CD8-positive, alpha-beta memory T cell (primary cell): ENCODE results near the gene SDK1. TPM values are rescaled to one million over a fixed set of nuclear protein-coding genes. Genes with fewer than 3 reads are reported as not detected.
A peak's percentile ranks its signal among the peaks of the same experiment; 100 is the strongest.

Experiments used
- CTCF ChIA-PET: fragments of 350-600 bp; sonication (Branson Sonifier 250); formaldehyde crosslinking; loops from one replicate; lab custom pipeline; 2021; ENCODE audit warnings: antibody characterized with exemption; lab: Charles Lee
- POLR2A ChIA-PET: fragments of 350-600 bp; sonication (Branson Sonifier 250); formaldehyde crosslinking; loops from one replicate; lab custom pipeline; 2021; ENCODE audit warnings: antibody characterized with exemption; lab: Charles Lee
- DNase-seq, 5 donors: peaks; one replicate each; pipeline versions ENCODE4 v3.0.0 to v3.0.0-alpha.2; 2020 to 2022; ENCODE audit warnings: mixed read lengths in 1 of 5
- H3K27ac ChIP-seq: one replicate; pipeline ENCODE4 v1.7.0; 2013; ENCODE audit warnings: low read depth, mild to moderate bottlenecking, low read length, moderate library complexity
- H3K27me3 ChIP-seq: 2 replicates; pipeline ENCODE4 v1.7.0; 2013; ENCODE audit warnings: low read length, mild to moderate bottlenecking; ENCODE audit not compliant: insufficient read depth, poor library complexity, severe bottlenecking
- H3K36me3 ChIP-seq: 2 replicates; pipeline ENCODE4 v1.7.0; 2013; ENCODE audit warnings: mild to moderate bottlenecking, low read length, moderate library complexity; ENCODE audit not compliant: insufficient read depth
- H3K4me1 ChIP-seq: 2 replicates; pipeline ENCODE4 v1.7.0; 2013; ENCODE audit warnings: mild to moderate bottlenecking, low read length, moderate library complexity; ENCODE audit not compliant: insufficient read depth
- H3K4me3 ChIP-seq: 2 replicates; pipeline ENCODE4 v1.7.0; 2013; ENCODE audit warnings: mild to moderate bottlenecking, low read length
- H3K9me3 ChIP-seq: 2 replicates; pipeline ENCODE4 v1.7.0; 2013; ENCODE audit warnings: mild to moderate bottlenecking, low read length
- H3K27ac Mint-ChIP-seq, 8 donors: one replicate each; pipeline ENCODE4 v1.8.0; 2020 to 2021; ENCODE audit warnings: mixed read lengths in 8 of 8, mild to moderate bottlenecking in 6 of 8, inconsistent platforms in 3 of 8, moderate library complexity in 3 of 8
- H3K27me3 Mint-ChIP-seq, 2 donors: one replicate each; pipeline ENCODE4 v1.8.0; 2020 to 2021; ENCODE audit warnings: mixed read lengths in 2 of 2, mild to moderate bottlenecking in 1 of 2, moderate library complexity in 1 of 2
- H3K36me3 Mint-ChIP-seq, 3 donors: one replicate each; pipeline ENCODE4 v1.8.0; 2020 to 2021; ENCODE audit warnings: mixed read lengths in 3 of 3, inconsistent platforms in 1 of 3, mild to moderate bottlenecking in 1 of 3
- H3K4me1 Mint-ChIP-seq, 3 donors: one replicate each; pipeline ENCODE4 v1.8.0; 2020 to 2021; ENCODE audit warnings: mixed read lengths in 3 of 3, inconsistent platforms in 1 of 3, mild to moderate bottlenecking in 1 of 3
- H3K4me3 Mint-ChIP-seq, 7 donors: one replicate each; pipeline ENCODE4 v1.8.0; 2020 to 2021; ENCODE audit warnings: mixed read lengths in 7 of 7, mild to moderate bottlenecking in 6 of 7, moderate library complexity in 4 of 7, inconsistent platforms in 2 of 7
- H3K9me3 Mint-ChIP-seq, 5 donors: one replicate each; pipeline ENCODE4 v1.8.0; 2020 to 2022; ENCODE audit warnings: mixed read lengths in 5 of 5, mild to moderate bottlenecking in 3 of 5, moderate library complexity in 2 of 5, inconsistent platforms in 1 of 5
- polyA plus RNA-seq: library from polyadenylated mRNA; unstranded; fragments of 300-500 nt; fragmentation: Illumina TruSeq; gene quantifications from one replicate; pipeline ENCODE4 v1.2.3, GENCODE V29; 2021
- total RNA-seq, 2 experiments: library from RNA; stranded (reverse); gene quantifications; one replicate each; pipeline ENCODE4 v1.2.3, GENCODE V29; 2021

Gene SDK1
- total and polyA plus RNA-seq, 3 experiments from 2014 or later: 0.04 TPM; not detected in 1

- ChIA-PET CTCF (no interaction called here), POLR2A (no interaction called here)
- Mint-ChIP-seq H3K27ac (no peak overlapping the region), H3K4me3 (no peak overlapping the region), H3K27me3 (peaks cover 0 to 6% of the 10 kb centered on the region in 2 donors), H3K36me3 (no peaks in the 10 kb centered on the region), H3K9me3 (peaks cover 0 to 5% (median 3%) of the 10 kb centered on the region in 5 donors), H3K4me1 (peaks cover 0 to 4% (median 0%) of the 10 kb centered on the region in 3 donors)
- H3K27ac ChIP-seq: no peak overlapping the region
- no peak overlapping the region for H3K4me3 ChIP-seq
- no peaks in the 10 kb centered on the region for H3K9me3 ChIP-seq
- H3K36me3 ChIP-seq: no peaks in the 10 kb centered on the region
- H3K4me1 ChIP-seq: no peaks in the 10 kb centered on the region
- no peak for DNase-seq
- H3K27me3 ChIP-seq: no peaks in the 10 kb centered on the region
Measured at GRCh38 chr7:4240042-4240441, 939.0 kb downstream of the SDK1 start.

GRCh38 chr7:4240520-4241303, 939.7 kb downstream of the SDK1 start:
- POLR2A ChIA-PET: no interaction called here
- Histone ChIP-seq H3K4me1 (no peaks in the 10 kb centered on the region), H3K27ac (no peak overlapping the region), H3K4me3 (no peak overlapping the region), H3K27me3 (no peaks in the 10 kb centered on the region), H3K9me3 (no peaks in the 10 kb centered on the region), H3K36me3 (no peaks in the 10 kb centered on the region)
- Mint-ChIP-seq H3K4me3 (no peak overlapping the region), H3K36me3 (no peaks in the 10 kb centered on the region), H3K4me1 (peaks cover 0 to 4% (median 0%) of the 10 kb centered on the region in 3 donors), H3K27ac (no peak overlapping the region), H3K9me3 (peaks cover 0 to 9% (median 4%) of the 10 kb centered on the region in 5 donors), H3K27me3 (peaks cover 2 to 6% of the 10 kb centered on the region in 2 donors)
- CTCF ChIA-PET: no interaction called here
- peak in 1 of 5 donors; percentile 2 for DNase-seq

- Mint-ChIP-seq H3K36me3 (no peaks in the 10 kb centered on the region), H3K27ac (no peak overlapping the region), H3K27me3 (peaks cover 2 to 6% of the 10 kb centered on the region in 2 donors), H3K4me3 (no peak overlapping the region), H3K4me1 (peaks cover 0 to 4% (median 0%) of the 10 kb centered on the region in 3 donors), H3K9me3 (peaks cover 0 to 9% (median 5%) of the 10 kb centered on the region in 5 donors)
- ChIA-PET POLR2A (no interaction called here), CTCF (no interaction called here)
- Histone ChIP-seq H3K9me3 (no peaks in the 10 kb centered on the region), H3K27ac (no peak overlapping the region), H3K4me1 (no peaks in the 10 kb centered on the region), H3K36me3 (no peaks in the 10 kb centered on the region), H3K27me3 (no peaks in the 10 kb centered on the region), H3K4me3 (no peak overlapping the region)
- no peak for DNase-seq
Measured at GRCh38 chr7:4241304-4241612, 940.2 kb downstream of the SDK1 start.

GRCh38 chr7:4241791-4242190, 940.7 kb downstream of the SDK1 start:
- Histone ChIP-seq H3K36me3 (no peaks in the 10 kb centered on the region), H3K4me1 (no peaks in the 10 kb centered on the region), H3K27me3 (no peaks in the 10 kb centered on the region), H3K4me3 (no peak overlapping the region), H3K9me3 (no peaks in the 10 kb centered on the region), H3K27ac (no peak overlapping the region)
- Mint-ChIP-seq H3K27me3 (peaks cover 2 to 6% of the 10 kb centered on the region in 2 donors), H3K36me3 (no peaks in the 10 kb centered on the region), H3K4me3 (no peak overlapping the region), H3K27ac (no peak overlapping the region), H3K4me1 (peaks cover 0 to 4% (median 0%) of the 10 kb centered on the region in 3 donors), H3K9me3 (peaks cover 0 to 9% (median 5%) of the 10 kb centered on the region in 5 donors)
- no peak for DNase-seq
- ChIA-PET POLR2A (no interaction called here), CTCF (no interaction called here)

- no peak overlapping the region for H3K27ac Mint-ChIP-seq
Measured at GRCh38 chr7:4242706-4243105, 941.7 kb downstream of the SDK1 start.

GRCh38 chr7:4244041-4244440, 943.0 kb downstream of the SDK1 start:
- H3K4me3 ChIP-seq: no peak overlapping the region
- H3K27me3 ChIP-seq: no peaks in the 10 kb centered on the region
- ChIA-PET POLR2A (no interaction called here), CTCF (no interaction called here)
- Mint-ChIP-seq H3K36me3 (no peaks in the 10 kb centered on the region), H3K27me3 (peaks cover 2 to 6% of the 10 kb centered on the region in 2 donors), H3K27ac (peak overlapping the region in 1 of 8 donors; percentile 60), H3K9me3 (peaks cover 4 to 9% (median 5%) of the 10 kb centered on the region in 5 donors), H3K4me3 (no peak overlapping the region), H3K4me1 (peaks cover 0 to 4% (median 0%) of the 10 kb centered on the region in 3 donors)
- H3K9me3 ChIP-seq: no peaks in the 10 kb centered on the region
- H3K27ac ChIP-seq: no peak overlapping the region
- H3K4me1 ChIP-seq: no peaks in the 10 kb centered on the region
- DNase-seq: no peak
- no peaks in the 10 kb centered on the region for H3K36me3 ChIP-seq

More at GRCh38 chr7:4242706-4243105, 941.7 kb downstream of the SDK1 start:
- H3K4me1 Mint-ChIP-seq: peaks cover 0 to 4% (median 0%) of the 10 kb centered on the region in 3 donors
- Histone ChIP-seq H3K9me3 (no peaks in the 10 kb centered on the region), H3K4me1 (no peaks in the 10 kb centered on the region), H3K27me3 (no peaks in the 10 kb centered on the region), H3K27ac (no peak overlapping the region), H3K36me3 (no peaks in the 10 kb centered on the region), H3K4me3 (no peak overlapping the region)
- POLR2A ChIA-PET: no interaction called here
- no peaks in the 10 kb centered on the region for H3K36me3 Mint-ChIP-seq
- no peak overlapping the region for H3K4me3 Mint-ChIP-seq
- H3K27me3 Mint-ChIP-seq: peaks cover 2 to 6% of the 10 kb centered on the region in 2 donors
- peaks cover 0 to 9% (median 5%) of the 10 kb centered on the region in 5 donors for H3K9me3 Mint-ChIP-seq
- CTCF ChIA-PET: no interaction called here
- no peak for DNase-seq

GRCh38 chr7:4244635-4245034, 943.6 kb downstream of the SDK1 start:
- peaks cover 2 to 6% of the 10 kb centered on the region in 2 donors for H3K27me3 Mint-ChIP-seq
- H3K4me1 Mint-ChIP-seq: peaks cover 0 to 4% (median 0%) of the 10 kb centered on the region in 3 donors

GRCh38 chr7:4245135-4245865, 944.2 kb downstream of the SDK1 start:
- ChIA-PET POLR2A (no interaction called here), CTCF (no interaction called here)
- no peak for DNase-seq
- Histone ChIP-seq H3K27ac (no peak overlapping the region), H3K4me1 (no peaks in the 10 kb centered on the region), H3K9me3 (no peaks in the 10 kb centered on the region), H3K27me3 (no peaks in the 10 kb centered on the region), H3K36me3 (no peaks in the 10 kb centered on the region), H3K4me3 (no peak overlapping the region)
- Mint-ChIP-seq H3K36me3 (no peaks in the 10 kb centered on the region), H3K4me3 (no peak overlapping the region), H3K4me1 (peaks cover 0 to 4% (median 0%) of the 10 kb centered on the region in 3 donors), H3K9me3 (peaks cover 4 to 9% (median 5%) of the 10 kb centered on the region in 5 donors), H3K27me3 (peaks cover 1 to 2% of the 10 kb centered on the region in 2 donors), H3K27ac (no peak overlapping the region)

More at GRCh38 chr7:4244635-4245034, 943.6 kb downstream of the SDK1 start:
- H3K27ac ChIP-seq: no peak overlapping the region
- Mint-ChIP-seq H3K4me3 (no peak overlapping the region), H3K9me3 (peaks cover 4 to 9% (median 5%) of the 10 kb centered on the region in 5 donors), H3K27ac (no peak overlapping the region), H3K36me3 (no peaks in the 10 kb centered on the region)
- ChIA-PET CTCF (no interaction called here), POLR2A (no interaction called here)
- DNase-seq: no peak
- H3K36me3 ChIP-seq: no peaks in the 10 kb centered on the region
- no peaks in the 10 kb centered on the region for H3K4me1 ChIP-seq
- no peak overlapping the region for H3K4me3 ChIP-seq
- H3K9me3 ChIP-seq: no peaks in the 10 kb centered on the region
- H3K27me3 ChIP-seq: no peaks in the 10 kb centered on the region
